Left lung (tissue), 10 donors: ENCODE measurements around the gene BRD3. TPM values are rescaled to one million over a fixed set of nuclear protein-coding genes. Genes with fewer than 3 reads are reported as not detected.

Source experiments
- ATAC-seq: fragments of 200-7000 bp; cut with Tn5 transposase; one replicate; pipeline ENCODE4 v1.9.1; 2020; ENCODE audit warnings: moderate library complexity
- DNase-seq, 4 donors: peaks; one replicate each; pipeline ENCODE4 v3.0.0-alpha.2; 2013 to 2020
- H3K27ac ChIP-seq, 2 donors: fragments of 200-600 bp; sonication (generic) in 1 of 2; one replicate each; pipeline versions ENCODE4 v1.5.0 to v1.8.0; 2020 to 2021
- H3K27me3 ChIP-seq, 2 donors: fragments of 200-600 bp; sonication (generic) in 1 of 2; one replicate each; pipeline versions ENCODE4 v1.5.0 to v1.8.0; 2020 to 2021
- H3K36me3 ChIP-seq, 2 donors: fragments of 200-600 bp; sonication (generic) in 1 of 2; one replicate each; pipeline versions ENCODE4 v1.5.0 to v1.8.0; 2020 to 2021
- H3K4me1 ChIP-seq, 2 donors: fragments of 200-600 bp; one replicate each; pipeline ENCODE4 v1.8.0; 2021
- H3K4me3 ChIP-seq, 2 donors: fragments of 200-600 bp; sonication (generic) in 1 of 2; one replicate each; pipeline versions ENCODE4 v1.5.0 to v1.8.0; 2020 to 2021; ENCODE audit warnings: mild to moderate bottlenecking in 1 of 2
- H3K9me3 ChIP-seq, 2 donors: fragments of 200-600 bp; sonication (generic) in 1 of 2; one replicate each; pipeline versions ENCODE4 v1.5.0 to v1.8.0; 2020 to 2021
- intact Hi-C, 2 donors: fragments of 100-400 bp; cut with DNase I; formaldehyde crosslinking; loops; one replicate each; pipeline versions ENCODE4 v1.11.2 to v1.14.2; 2022
- polyA plus RNA-seq, 6 donors: library from polyadenylated mRNA; unstranded; fragments of 120-200 nt; gene quantifications; one replicate each; pipeline ENCODE4 v1.2.1, GENCODE V29; 2013; ENCODE audit not compliant: insufficient read length in 6 of 6
- total RNA-seq, 2 donors: library from RNA; stranded (reverse); fragmentation: NEBNext Ultra II Directional; extraction: Animal tissue kit (Norgen Biotek cat#: 25700); gene quantifications; one replicate each; pipeline ENCODE4 v1.2.1, GENCODE V29; 2021
- TF ChIP-seq, protein P1 (sequence below), 2 donors: fragments of 200-600 bp; sonication (generic) in 1 of 2; IDR thresholded peaks; one replicate each; pipeline versions ENCODE4 v1.5.0 to v1.8.0; 2021; ENCODE audit warnings: antibody characterized with exemption in 2 of 2
- donor health status: DM: no; HTN: yes; CAD: no.
- donor health status: DM: no; HTN: no; CAD: no.

Gene BRD3
- total and polyA plus RNA-seq, 8 donors, result 27.0 to 45.8 (median 39.0) TPM

GRCh38 chr9:133986774-133987445 lies 80.9 kb downstream of the BRD3 start:
- no peak for ATAC-seq
- H3K4me1 ChIP-seq, result peaks cover 5 to 24% of the 10 kb centered on the region in 2 donors
- intact Hi-C loops, result no loop called here

GRCh38 chr9:133986061-133986460 lies 81.8 kb downstream of the BRD3 start:
- Histone ChIP-seq H3K27ac (no peak overlapping the region), H3K36me3 (no peaks in the 10 kb centered on the region), H3K27me3 (peaks cover 0 to 10% of the 10 kb centered on the region in 2 donors), H3K4me1 (peaks cover 5 to 18% of the 10 kb centered on the region in 2 donors), H3K4me3 (no peak overlapping the region), H3K9me3 (no peaks in the 10 kb centered on the region)
- ATAC-seq (no peak), DNase-seq (peak in 1 of 4 donors; percentile 18)
- TF ChIP-seq, protein P1, sequence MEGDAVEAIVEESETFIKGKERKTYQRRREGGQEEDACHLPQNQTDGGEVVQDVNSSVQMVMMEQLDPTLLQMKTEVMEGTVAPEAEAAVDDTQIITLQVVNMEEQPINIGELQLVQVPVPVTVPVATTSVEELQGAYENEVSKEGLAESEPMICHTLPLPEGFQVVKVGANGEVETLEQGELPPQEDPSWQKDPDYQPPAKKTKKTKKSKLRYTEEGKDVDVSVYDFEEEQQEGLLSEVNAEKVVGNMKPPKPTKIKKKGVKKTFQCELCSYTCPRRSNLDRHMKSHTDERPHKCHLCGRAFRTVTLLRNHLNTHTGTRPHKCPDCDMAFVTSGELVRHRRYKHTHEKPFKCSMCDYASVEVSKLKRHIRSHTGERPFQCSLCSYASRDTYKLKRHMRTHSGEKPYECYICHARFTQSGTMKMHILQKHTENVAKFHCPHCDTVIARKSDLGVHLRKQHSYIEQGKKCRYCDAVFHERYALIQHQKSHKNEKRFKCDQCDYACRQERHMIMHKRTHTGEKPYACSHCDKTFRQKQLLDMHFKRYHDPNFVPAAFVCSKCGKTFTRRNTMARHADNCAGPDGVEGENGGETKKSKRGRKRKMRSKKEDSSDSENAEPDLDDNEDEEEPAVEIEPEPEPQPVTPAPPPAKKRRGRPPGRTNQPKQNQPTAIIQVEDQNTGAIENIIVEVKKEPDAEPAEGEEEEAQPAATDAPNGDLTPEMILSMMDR (IDR thresholded peaks at IDR 0.05), result no peak
- intact Hi-C loops, result no loop called here

More at GRCh38 chr9:133986774-133987445, 80.9 kb downstream of the BRD3 start:
- Histone ChIP-seq H3K27me3 (peaks cover 0 to 18% of the 10 kb centered on the region in 2 donors), H3K27ac (no peak overlapping the region), H3K4me3 (no peak overlapping the region), H3K36me3 (no peaks in the 10 kb centered on the region), H3K9me3 (no peaks in the 10 kb centered on the region)
- DNase-seq, result peak in 1 of 4 donors; percentile 48
- TF ChIP-seq, protein P1 (IDR thresholded peaks at IDR 0.05), result no peak

- Histone ChIP-seq H3K27ac (no peak overlapping the region), H3K36me3 (no peaks in the 10 kb centered on the region), H3K9me3 (no peaks in the 10 kb centered on the region), H3K27me3 (no peaks in the 10 kb centered on the region), H3K4me3 (no peak overlapping the region), H3K4me1 (peaks cover 13 to 23% of the 10 kb centered on the region in 2 donors)
- DNase-seq (peak in 1 of 4 donors; percentile 66), ATAC-seq (no peak)
- intact Hi-C loops, result no loop called here
- TF ChIP-seq, protein P1 (IDR thresholded peaks at IDR 0.05), result no peak
Measured at GRCh38 chr9:133982971-133983720, 84.7 kb downstream of the BRD3 start.

- DNase-seq (peak in 1 of 4 donors; percentile 75), ATAC-seq (no peak)
- no peaks in the 10 kb centered on the region for H3K36me3 ChIP-seq
- TF ChIP-seq, protein P1 (IDR thresholded peaks at IDR 0.05), result no peak
- intact Hi-C loops, result no loop called here
- H3K4me1 ChIP-seq, result peaks cover 13 to 18% of the 10 kb centered on the region in 2 donors
- H3K27ac ChIP-seq, result no peak overlapping the region
- no peaks in the 10 kb centered on the region for H3K9me3 ChIP-seq
- H3K27me3 ChIP-seq, result no peaks in the 10 kb centered on the region
- no peak overlapping the region for H3K4me3 ChIP-seq
Measured at GRCh38 chr9:133981958-133982681, 85.7 kb downstream of the BRD3 start.

- peak in 1 of 4 donors; percentile 49 for DNase-seq
- no peaks in the 10 kb centered on the region for H3K27me3 ChIP-seq
- H3K9me3 ChIP-seq, result no peaks in the 10 kb centered on the region
- H3K36me3 ChIP-seq, result no peaks in the 10 kb centered on the region
- H3K27ac ChIP-seq, result no peak overlapping the region
- ATAC-seq, result no peak
- peaks cover 13 to 18% of the 10 kb centered on the region in 2 donors for H3K4me1 ChIP-seq
- no peak overlapping the region for H3K4me3 ChIP-seq
- TF ChIP-seq, protein P1 (IDR thresholded peaks at IDR 0.05), result no peak
- intact Hi-C loops, result no loop called here
Measured at GRCh38 chr9:133981589-133981957, 86.3 kb downstream of the BRD3 start.
